G401.6 (cell line): Measurements from ENCODE around the gene ZNF189.

Experiments used
- FAIRE-seq: peaks from 2 replicates; lab custom pipeline; 2012; peaks lifted over from hg19 to GRCh38; lab: Jason Lieb, UNC

Gene ZNF189

GRCh38 chr9:101419863-101420262 is 21.2 kb downstream of the ZNF189 start:
- no peak for FAIRE-seq

GRCh38 chr9:101421653-101422065 is 23.0 kb downstream of the ZNF189 start:
- FAIRE-seq: no peak

GRCh38 chr9:101427358-101427757 is 28.7 kb downstream of the ZNF189 start:
- no peak for FAIRE-seq

- no peak for FAIRE-seq
These were observed 29.5 kb downstream of the ZNF189 start for GRCh38 chr9:101427957-101428655.

- FAIRE-seq: no peak
These were observed 30.3 kb downstream of the ZNF189 start for GRCh38 chr9:101428909-101429308.

- no peak for FAIRE-seq
These were observed 31.1 kb downstream of the ZNF189 start for GRCh38 chr9:101429736-101430135.

GRCh38 chr9:101432171-101432570 is 33.5 kb downstream of the ZNF189 start:
- no peak for FAIRE-seq

GRCh38 chr9:101432740-101433139 is 34.1 kb downstream of the ZNF189 start:
- no peak for FAIRE-seq

GRCh38 chr9:101433229-101433628 is 34.6 kb downstream of the ZNF189 start:
- no peak for FAIRE-seq

- no peak for FAIRE-seq
These were observed 36.3 kb downstream of the ZNF189 start for GRCh38 chr9:101434998-101435397.

- no peak for FAIRE-seq
These were observed 37.0 kb downstream of the ZNF189 start, which contains the start of gene ALDOB for GRCh38 chr9:101435601-101436079. Gene ALDOB, minus strand, starts transcription at chr9:101435774. Its CDS starts 4,887 bp downstream, at chr9:101430887.

- no peak for FAIRE-seq
These were observed 39.2 kb downstream of the ZNF189 start for GRCh38 chr9:101437806-101438232.

GRCh38 chr9:101438523-101438922 is 39.9 kb downstream of the ZNF189 start:
- FAIRE-seq: no peak

GRCh38 chr9:101440714-101441230 is 42.1 kb downstream of the ZNF189 start:
- FAIRE-seq: no peak

GRCh38 chr9:101442318-101442717 is 43.7 kb downstream of the ZNF189 start:
- no peak for FAIRE-seq

GRCh38 chr9:101442736-101443135 is 44.1 kb downstream of the ZNF189 start:
- FAIRE-seq: no peak

GRCh38 chr9:101443364-101443771 is 44.7 kb downstream of the ZNF189 start:
- no peak for FAIRE-seq

GRCh38 chr9:101445353-101446029 is 46.8 kb downstream of the ZNF189 start:
- no peak for FAIRE-seq

- no peak for FAIRE-seq
These were observed 48.1 kb downstream of the ZNF189 start for GRCh38 chr9:101446732-101447131.

- FAIRE-seq: no peak
These were observed 50.0 kb downstream of the ZNF189 start for GRCh38 chr9:101448680-101449070.

- no peak for FAIRE-seq
These were observed 50.5 kb downstream of the ZNF189 start for GRCh38 chr9:101449071-101449721.

GRCh38 chr9:101450931-101451330 is 52.3 kb downstream of the ZNF189 start:
- FAIRE-seq: no peak

GRCh38 chr9:101451498-101451897 is 52.8 kb downstream of the ZNF189 start:
- no peak for FAIRE-seq
